Measurements from ENCODE around the gene NFU1.

DNA sequence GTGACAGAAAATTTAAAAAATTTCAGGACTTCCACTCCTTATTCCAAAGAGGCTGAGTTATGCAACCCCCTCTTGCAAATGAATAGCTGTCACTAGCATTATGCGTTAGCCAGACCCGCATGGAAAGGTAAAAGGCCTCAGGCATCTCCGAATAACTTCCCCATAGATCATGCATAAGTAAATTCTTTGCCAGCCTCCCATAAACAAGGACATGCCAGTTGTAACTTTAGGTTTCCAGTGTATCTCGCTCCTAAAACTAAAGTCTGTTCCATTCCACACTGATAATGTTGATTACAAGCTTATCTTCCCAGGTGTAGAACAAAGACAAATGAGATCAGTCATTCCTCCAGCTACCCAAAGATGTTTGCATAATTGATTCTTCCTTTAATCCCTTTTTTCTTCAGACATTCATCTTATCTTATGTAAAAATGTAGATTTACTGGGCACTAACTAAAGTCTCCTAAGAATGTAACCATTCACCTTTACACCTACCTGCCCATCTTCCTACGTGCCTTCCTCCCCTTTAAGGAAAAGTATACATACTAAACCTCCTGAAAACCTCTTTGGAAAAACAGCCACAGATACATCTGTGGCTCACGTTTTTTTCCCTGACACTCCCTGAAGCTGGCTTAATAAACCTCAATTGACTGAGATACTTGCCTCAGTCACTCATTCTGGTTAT, 13.6 kb upstream of the NFU1 start:
- TF ChIP-seq BHLHE40 (IDR thresholded peaks at IDR 0.05; ENCODE audit: low read depth, low read length) (no peak), MXI1 (IDR thresholded peaks at IDR 0.05; ENCODE audit: borderline replicate concordance, low read depth, low read length) (no peak), POLR2A (IDR thresholded peaks at IDR 0.05; ENCODE audit: low read depth, low read length) (no peak), CEBPB (IDR thresholded peaks at IDR 0.05; ENCODE audit: low read depth, low read length) (no peak), MAZ (IDR thresholded peaks at IDR 0.05; ENCODE audit: borderline replicate concordance, low read depth, low read length) (no peak), NFE2L2 (IDR thresholded peaks at IDR 0.05; ENCODE audit: low read depth, low read length) (no peak), RCOR1 (IDR thresholded peaks at IDR 0.05; ENCODE audit: insufficient replicate concordance, low read length) (no peak), FOS (IDR thresholded peaks at IDR 0.05; ENCODE audit: low read depth, low read length) (no peak), RAD21 (IDR thresholded peaks at IDR 0.05; ENCODE audit: low read length) (no peak), RFX5 (IDR thresholded peaks at IDR 0.05; ENCODE audit: low read depth, low read length) (no peak), CHD1 (IDR thresholded peaks at IDR 0.05; ENCODE audit: low read depth, low read length) (no peak)
- TF ChIP-seq, protein P1, sequence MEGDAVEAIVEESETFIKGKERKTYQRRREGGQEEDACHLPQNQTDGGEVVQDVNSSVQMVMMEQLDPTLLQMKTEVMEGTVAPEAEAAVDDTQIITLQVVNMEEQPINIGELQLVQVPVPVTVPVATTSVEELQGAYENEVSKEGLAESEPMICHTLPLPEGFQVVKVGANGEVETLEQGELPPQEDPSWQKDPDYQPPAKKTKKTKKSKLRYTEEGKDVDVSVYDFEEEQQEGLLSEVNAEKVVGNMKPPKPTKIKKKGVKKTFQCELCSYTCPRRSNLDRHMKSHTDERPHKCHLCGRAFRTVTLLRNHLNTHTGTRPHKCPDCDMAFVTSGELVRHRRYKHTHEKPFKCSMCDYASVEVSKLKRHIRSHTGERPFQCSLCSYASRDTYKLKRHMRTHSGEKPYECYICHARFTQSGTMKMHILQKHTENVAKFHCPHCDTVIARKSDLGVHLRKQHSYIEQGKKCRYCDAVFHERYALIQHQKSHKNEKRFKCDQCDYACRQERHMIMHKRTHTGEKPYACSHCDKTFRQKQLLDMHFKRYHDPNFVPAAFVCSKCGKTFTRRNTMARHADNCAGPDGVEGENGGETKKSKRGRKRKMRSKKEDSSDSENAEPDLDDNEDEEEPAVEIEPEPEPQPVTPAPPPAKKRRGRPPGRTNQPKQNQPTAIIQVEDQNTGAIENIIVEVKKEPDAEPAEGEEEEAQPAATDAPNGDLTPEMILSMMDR (conservative IDR thresholded peaks at IDR 0.05; ENCODE audit: low read depth, low read length) = no peak
- TF ChIP-seq, protein P2, sequence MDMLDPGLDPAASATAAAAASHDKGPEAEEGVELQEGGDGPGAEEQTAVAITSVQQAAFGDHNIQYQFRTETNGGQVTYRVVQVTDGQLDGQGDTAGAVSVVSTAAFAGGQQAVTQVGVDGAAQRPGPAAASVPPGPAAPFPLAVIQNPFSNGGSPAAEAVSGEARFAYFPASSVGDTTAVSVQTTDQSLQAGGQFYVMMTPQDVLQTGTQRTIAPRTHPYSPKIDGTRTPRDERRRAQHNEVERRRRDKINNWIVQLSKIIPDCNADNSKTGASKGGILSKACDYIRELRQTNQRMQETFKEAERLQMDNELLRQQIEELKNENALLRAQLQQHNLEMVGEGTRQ (IDR thresholded peaks at IDR 0.05; ENCODE audit: low read depth, low read length) = no peak
- TF ChIP-seq, protein P3, sequence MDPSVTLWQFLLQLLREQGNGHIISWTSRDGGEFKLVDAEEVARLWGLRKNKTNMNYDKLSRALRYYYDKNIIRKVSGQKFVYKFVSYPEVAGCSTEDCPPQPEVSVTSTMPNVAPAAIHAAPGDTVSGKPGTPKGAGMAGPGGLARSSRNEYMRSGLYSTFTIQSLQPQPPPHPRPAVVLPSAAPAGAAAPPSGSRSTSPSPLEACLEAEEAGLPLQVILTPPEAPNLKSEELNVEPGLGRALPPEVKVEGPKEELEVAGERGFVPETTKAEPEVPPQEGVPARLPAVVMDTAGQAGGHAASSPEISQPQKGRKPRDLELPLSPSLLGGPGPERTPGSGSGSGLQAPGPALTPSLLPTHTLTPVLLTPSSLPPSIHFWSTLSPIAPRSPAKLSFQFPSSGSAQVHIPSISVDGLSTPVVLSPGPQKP (IDR thresholded peaks at IDR 0.05; ENCODE audit: borderline replicate concordance, low read depth, low read length) = no peak
